ENCODE data around the gene AGRN. TPM values are rescaled to one million over a fixed set of nuclear protein-coding genes. Genes with fewer than 3 reads are reported as not detected.
"Not testable (repeated sequence)": the region's sequence is repeated elsewhere in the genome, so short reads cannot be mapped to it uniquely, and the experiment has no call there.

Gene AGRN
- total RNA-seq, 1 experiment from 2014 or later = 134 TPM

- H3K27ac ChIP-seq (ENCODE audit: low read depth, low read length) = peak overlapping the region; percentile 55
- RAD21 ChIA-PET (ENCODE audit: low non-redundant PET in 1 of 2, low total read pairs in 2 of 2, uncharacterized antibody in 2 of 2, unreplicated experiment in 2 of 2); BruUV-seq (replicated peaks); H3K9me2 ChIP-seq (ENCODE audit: insufficient read depth); H3K9ac ChIP-seq (ENCODE audit: low read length); H3K27me3 ChIP-seq (ENCODE audit: insufficient read depth, low read length); H3K4me3 ChIP-seq (replicated peaks in 1 of 2; ENCODE audit: low read depth in 1 of 2, low read length in 2 of 2); H2AFZ ChIP-seq (ENCODE audit: low read depth, low read length, poor library complexity, severe bottlenecking); H3K4me2 ChIP-seq (ENCODE audit: low read length); ATAC-seq; H3K9me3 ChIP-seq (ENCODE audit: control insufficient read depth in 1 of 2, insufficient read depth in 1 of 2, low read depth in 1 of 2, low read length in 2 of 2); H4K20me1 ChIP-seq (ENCODE audit: insufficient read depth); H3K36me3 ChIP-seq (ENCODE audit: control insufficient read depth in 1 of 2, insufficient read depth in 2 of 2, low read length in 2 of 2): not testable (repeated sequence)
- CTCF ChIA-PET = interaction anchor here (1.7 to 3.9 kb wide), 2 partner anchors 11 to 16 kb away, joined by 4 to 17 read pairs; no protein-coding TSS in a partner anchor
- intact Hi-C loops (cut with micrococcal nuclease) = loop anchor here (5.0 kb wide), 1 partner anchor 45 kb away; no protein-coding TSS in a partner anchor
- peak; percentile 46 for DNase-seq (ENCODE audit: low read depth, low spot score)
- POLR2A ChIA-PET = interaction anchor here (0.7 to 1.7 kb wide), 6 partner anchors 11 to 90 kb away, joined by 3 to 4 read pairs (median 4); no protein-coding TSS in a partner anchor
- H3K79me2 ChIP-seq (ENCODE audit: insufficient read depth, low read length) = peaks cover 29% of the 10 kb centered on the region
- H3K4me1 ChIP-seq (ENCODE audit: control insufficient read depth in 1 of 2, insufficient read depth in 2 of 2, low read length in 2 of 2) = peaks cover 30 to 65% of the 10 kb centered on the region in 2 experiments
Measured at GRCh38 chr1:1017397-1018320, 2.3 kb upstream of the AGRN start.

GRCh38 chr1:1018321-1018685 lies 1.6 kb upstream of the AGRN start:
- H4K20me1 ChIP-seq (ENCODE audit: insufficient read depth); H3K4me3 ChIP-seq (replicated peaks in 1 of 2; ENCODE audit: low read depth in 1 of 2, low read length in 2 of 2); H3K9ac ChIP-seq (ENCODE audit: low read length); H2AFZ ChIP-seq (ENCODE audit: low read depth, low read length, poor library complexity, severe bottlenecking); DNase-seq (ENCODE audit: low read depth, low spot score); ATAC-seq; BruUV-seq (replicated peaks); H3K4me2 ChIP-seq (ENCODE audit: low read length); H3K9me3 ChIP-seq (ENCODE audit: control insufficient read depth in 1 of 2, insufficient read depth in 1 of 2, low read depth in 1 of 2, low read length in 2 of 2); H3K9me2 ChIP-seq (ENCODE audit: insufficient read depth); RAD21 ChIA-PET (ENCODE audit: low non-redundant PET in 1 of 2, low total read pairs in 2 of 2, uncharacterized antibody in 2 of 2, unreplicated experiment in 2 of 2); H3K27me3 ChIP-seq (ENCODE audit: insufficient read depth, low read length): not testable (repeated sequence)
- ChIA-PET POLR2A (interaction anchor here (1.2 to 1.7 kb wide), 2 partner anchors 16 to 51 kb away, joined by 3 to 4 read pairs; no protein-coding TSS in a partner anchor), CTCF (interaction anchor here (1.7 to 3.9 kb wide), 3 partner anchors 11 to 273 kb away, joined by 4 to 17 read pairs (median 4); no protein-coding TSS in a partner anchor)
- Histone ChIP-seq H3K27ac (ENCODE audit: low read depth, low read length) (peak overlapping the region; percentile 55), H3K4me1 (ENCODE audit: control insufficient read depth in 1 of 2, insufficient read depth in 2 of 2, low read length in 2 of 2) (peaks cover 33 to 67% of the 10 kb centered on the region in 2 experiments), H3K79me2 (ENCODE audit: insufficient read depth, low read length) (peaks cover 35% of the 10 kb centered on the region), H3K36me3 (ENCODE audit: control insufficient read depth in 1 of 2, insufficient read depth in 2 of 2, low read length in 2 of 2) (peaks cover 0 to 11% of the 10 kb centered on the region in 2 experiments; a peak in 2 of 4 replicates)
- intact Hi-C loops (cut with micrococcal nuclease) = loop anchor here (5.0 kb wide), 1 partner anchor 44 kb away; no protein-coding TSS in a partner anchor

Measured in HCT116 (cell line).